Measurements from ENCODE around the gene RSPO4. TPM values are rescaled to one million over a fixed set of nuclear protein-coding genes. Genes with fewer than 3 reads are reported as not detected.

Gene RSPO4
- total RNA-seq, 1 donor from 2014 or later = not detected

DNA sequence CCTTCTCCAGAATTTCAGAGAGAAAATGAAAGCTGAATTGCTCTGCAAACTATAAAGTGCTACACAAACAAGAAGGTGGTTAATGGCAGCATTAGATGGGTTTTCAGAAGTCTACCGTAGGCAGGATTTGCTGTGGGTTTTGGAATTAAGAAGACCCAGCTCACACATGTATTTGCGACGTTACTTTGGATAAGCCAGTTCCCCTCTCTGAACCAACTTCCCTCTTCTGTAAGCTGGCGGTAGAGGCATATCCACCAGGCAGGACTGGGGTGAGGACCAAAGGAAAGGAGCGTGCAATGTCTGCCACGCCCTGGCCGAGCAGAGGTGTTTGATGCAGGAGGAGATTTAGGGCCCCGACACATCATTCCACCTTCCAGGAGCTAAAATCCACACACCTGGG lies 6.9 kb downstream of the RSPO4 start:
- Mint-ChIP-seq H3K9me3 (no peaks in the 10 kb centered on the region), H3K27me3 (ENCODE audit: low read depth) (peaks cover 41% of the 10 kb centered on the region), H3K4me3 (no peak overlapping the region), H3K4me1 (no peaks in the 10 kb centered on the region), H3K36me3 (ENCODE audit: low read depth) (no peaks in the 10 kb centered on the region), H3K27ac (ENCODE audit: unreplicated experiment) (no peak overlapping the region)
- TF ChIP-seq, protein P1, sequence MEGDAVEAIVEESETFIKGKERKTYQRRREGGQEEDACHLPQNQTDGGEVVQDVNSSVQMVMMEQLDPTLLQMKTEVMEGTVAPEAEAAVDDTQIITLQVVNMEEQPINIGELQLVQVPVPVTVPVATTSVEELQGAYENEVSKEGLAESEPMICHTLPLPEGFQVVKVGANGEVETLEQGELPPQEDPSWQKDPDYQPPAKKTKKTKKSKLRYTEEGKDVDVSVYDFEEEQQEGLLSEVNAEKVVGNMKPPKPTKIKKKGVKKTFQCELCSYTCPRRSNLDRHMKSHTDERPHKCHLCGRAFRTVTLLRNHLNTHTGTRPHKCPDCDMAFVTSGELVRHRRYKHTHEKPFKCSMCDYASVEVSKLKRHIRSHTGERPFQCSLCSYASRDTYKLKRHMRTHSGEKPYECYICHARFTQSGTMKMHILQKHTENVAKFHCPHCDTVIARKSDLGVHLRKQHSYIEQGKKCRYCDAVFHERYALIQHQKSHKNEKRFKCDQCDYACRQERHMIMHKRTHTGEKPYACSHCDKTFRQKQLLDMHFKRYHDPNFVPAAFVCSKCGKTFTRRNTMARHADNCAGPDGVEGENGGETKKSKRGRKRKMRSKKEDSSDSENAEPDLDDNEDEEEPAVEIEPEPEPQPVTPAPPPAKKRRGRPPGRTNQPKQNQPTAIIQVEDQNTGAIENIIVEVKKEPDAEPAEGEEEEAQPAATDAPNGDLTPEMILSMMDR (conservative IDR thresholded peaks at IDR 0.05) = no peak
- no peak for DNase-seq (ENCODE audit: low read depth, low spot score)

GRCh38 chr20:992801-993535 lies 9.1 kb downstream of the RSPO4 start:
- TF ChIP-seq, protein P1 (conservative IDR thresholded peaks at IDR 0.05) = no peak
- H3K4me1 Mint-ChIP-seq = no peaks in the 10 kb centered on the region
- H3K4me3 Mint-ChIP-seq = no peak overlapping the region
- H3K36me3 Mint-ChIP-seq (ENCODE audit: low read depth) = no peaks in the 10 kb centered on the region
- no peak for DNase-seq (ENCODE audit: low read depth, low spot score)
- no peak overlapping the region for H3K27ac Mint-ChIP-seq (ENCODE audit: unreplicated experiment)
- H3K9me3 Mint-ChIP-seq = no peaks in the 10 kb centered on the region
- peaks cover 33% of the 10 kb centered on the region for H3K27me3 Mint-ChIP-seq (ENCODE audit: low read depth)

GRCh38 chr20:991850-992249 lies 10.3 kb downstream of the RSPO4 start:
- Mint-ChIP-seq H3K36me3 (ENCODE audit: low read depth) (no peaks in the 10 kb centered on the region), H3K9me3 (no peaks in the 10 kb centered on the region), H3K4me3 (no peak overlapping the region), H3K4me1 (no peaks in the 10 kb centered on the region), H3K27me3 (ENCODE audit: low read depth) (peaks cover 32% of the 10 kb centered on the region), H3K27ac (ENCODE audit: unreplicated experiment) (no peak overlapping the region)
- DNase-seq (ENCODE audit: low read depth, low spot score) = no peak
- TF ChIP-seq, protein P1 (conservative IDR thresholded peaks at IDR 0.05) = no peak

DNA sequence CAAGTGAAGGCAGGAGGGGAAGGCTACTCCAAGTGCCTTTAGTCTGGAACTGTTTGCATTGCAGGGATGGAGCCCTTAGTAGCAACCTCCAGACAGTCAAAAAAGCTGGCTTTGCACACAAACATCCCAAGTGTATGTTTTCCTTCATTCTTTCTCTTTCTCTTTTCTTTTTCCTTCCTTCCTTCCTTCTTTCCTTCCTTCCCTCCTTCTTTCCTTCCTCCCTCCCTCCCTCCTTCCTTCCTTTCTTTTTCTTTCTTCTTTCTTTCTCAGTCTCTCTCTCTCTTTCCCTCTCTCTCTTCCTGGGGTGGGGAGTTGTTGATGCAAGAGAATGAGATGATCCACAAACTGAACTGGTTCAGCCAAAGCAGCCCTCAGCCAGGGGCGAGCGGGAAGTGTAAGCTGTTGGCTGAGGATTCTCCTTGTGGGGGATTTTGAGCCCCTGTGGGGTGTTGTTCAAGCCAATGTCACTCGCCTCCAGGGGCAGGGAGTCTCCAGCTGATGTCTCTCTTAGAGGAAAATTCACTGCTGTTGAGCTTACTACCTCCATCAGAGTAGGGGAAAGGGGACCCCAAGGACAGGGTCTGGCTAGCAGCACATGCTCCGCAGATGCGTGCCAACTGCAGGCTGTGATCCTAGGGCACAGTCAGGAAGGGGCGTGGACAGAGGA lies 11.7 kb downstream of the RSPO4 start:
- H3K9me3 Mint-ChIP-seq = no peaks in the 10 kb centered on the region
- no peak for DNase-seq (ENCODE audit: low read depth, low spot score)
- no peak overlapping the region for H3K4me3 Mint-ChIP-seq
- no peak overlapping the region for H3K27ac Mint-ChIP-seq (ENCODE audit: unreplicated experiment)
- TF ChIP-seq, protein P1 (conservative IDR thresholded peaks at IDR 0.05) = no peak
- peaks cover 40% of the 10 kb centered on the region for H3K27me3 Mint-ChIP-seq (ENCODE audit: low read depth)
- no peaks in the 10 kb centered on the region for H3K36me3 Mint-ChIP-seq (ENCODE audit: low read depth)
- no peaks in the 10 kb centered on the region for H3K4me1 Mint-ChIP-seq

DNA sequence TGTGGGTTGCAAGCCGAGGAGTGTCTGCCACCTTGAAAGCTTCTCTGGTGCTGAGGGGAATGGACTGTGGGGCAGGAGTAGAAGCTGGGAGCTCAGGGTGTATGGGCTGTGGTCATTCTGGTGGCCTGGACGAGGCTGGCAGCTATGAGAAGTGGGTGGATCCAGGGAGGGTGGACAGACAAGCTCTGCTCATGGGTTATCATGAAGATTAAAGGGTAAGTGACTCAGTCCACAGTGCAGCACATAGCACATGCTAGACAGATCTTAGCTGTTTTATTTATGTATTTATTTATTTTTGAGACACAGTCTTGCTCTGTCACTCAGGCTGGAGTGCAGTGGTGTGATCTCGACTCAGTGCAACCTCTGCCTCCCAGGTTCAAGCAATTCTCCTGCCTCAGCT lies 13.8 kb downstream of the RSPO4 start:
- H3K4me1 Mint-ChIP-seq = no peaks in the 10 kb centered on the region
- H3K27ac Mint-ChIP-seq (ENCODE audit: unreplicated experiment) = no peak overlapping the region
- H3K4me3 Mint-ChIP-seq = no peak overlapping the region
- H3K27me3 Mint-ChIP-seq (ENCODE audit: low read depth) = peaks cover 37% of the 10 kb centered on the region
- H3K36me3 Mint-ChIP-seq (ENCODE audit: low read depth) = no peaks in the 10 kb centered on the region
- TF ChIP-seq, protein P1 (conservative IDR thresholded peaks at IDR 0.05) = no peak
- no peak for DNase-seq (ENCODE audit: low read depth, low spot score)
- H3K9me3 Mint-ChIP-seq = no peaks in the 10 kb centered on the region
